CD4-positive, alpha-beta T cell (primary cell): Measurements from ENCODE around the gene SESN3. TPM values are rescaled to one million over a fixed set of nuclear protein-coding genes. Genes with fewer than 3 reads are reported as not detected.
"Not testable (repeated sequence)": the region's sequence is repeated elsewhere in the genome, so short reads cannot be mapped to it uniquely, and the experiment has no call there.

ENCODE experiments used
- ATAC-seq: fragments of 200-7000 bp; cut with Tn5 transposase; one replicate; pipeline ENCODE4 v1.10.0; 2022; ENCODE audit warnings: mild to moderate bottlenecking; ENCODE audit not compliant: poor library complexity
- CTCF ChIA-PET: fragments of 350-600 bp; sonication (Branson Sonifier 250); formaldehyde crosslinking; loops from one replicate; lab custom pipeline; 2021; ENCODE audit warnings: antibody characterized with exemption, inconsistent platforms; lab: Charles Lee
- POLR2A ChIA-PET: fragments of 350-600 bp; sonication (Branson Sonifier 250); formaldehyde crosslinking; loops from one replicate; lab custom pipeline; 2021; ENCODE audit warnings: antibody characterized with exemption, inconsistent platforms; lab: Charles Lee
- DNase-seq, 14 experiments: peaks; one replicate each; pipeline ENCODE4 v3.0.0-alpha.2; 2013 to 2020; ENCODE audit warnings: mixed read lengths in 2 of 14
- H3K27ac ChIP-seq, 2 donors: one replicate each; pipeline versions ENCODE4 v1.5.1 to v1.7.0; 2013; ENCODE audit warnings: low read length in 2 of 2, low read depth in 1 of 2, mild to moderate bottlenecking in 1 of 2
- H3K27me3 ChIP-seq, 2 experiments: 1 replicate in 1 of 2; 2 replicates in 1 of 2; pipeline versions ENCODE4 v1.6.1 to v1.7.0; 2013; ENCODE audit warnings: low read length in 2 of 2, control low read depth in 1 of 2, mild to moderate bottlenecking in 1 of 2, moderate library complexity in 1 of 2; ENCODE audit not compliant: insufficient read depth in 2 of 2, control insufficient read depth in 1 of 2
- H3K36me3 ChIP-seq: one replicate; pipeline ENCODE4 v1.6.1; 2013; ENCODE audit warnings: low read length, control low read depth; ENCODE audit not compliant: insufficient read depth
- H3K4me1 ChIP-seq: one replicate; pipeline ENCODE4 v1.6.1; 2013; ENCODE audit warnings: low read length, control low read depth; ENCODE audit not compliant: insufficient read depth
- H3K4me3 ChIP-seq: one replicate; pipeline ENCODE4 v1.5.1; 2013; ENCODE audit warnings: mild to moderate bottlenecking, low read length, moderate library complexity
- H3K9me3 ChIP-seq, 2 experiments: 1 replicate in 1 of 2; 2 replicates in 1 of 2; pipeline versions ENCODE4 v1.6.1 to v1.7.0; 2013; ENCODE audit warnings: low read length in 2 of 2, mild to moderate bottlenecking in 2 of 2, control low read depth in 1 of 2, moderate library complexity in 1 of 2; ENCODE audit not compliant: control insufficient read depth in 1 of 2, insufficient read depth in 1 of 2
- H3K27ac Mint-ChIP-seq: one replicate; pipeline ENCODE4 v1.8.0; 2020; ENCODE audit warnings: mixed read lengths
- H3K27me3 Mint-ChIP-seq: one replicate; pipeline ENCODE4 v1.8.0; 2021; ENCODE audit warnings: mixed read lengths
- H3K36me3 Mint-ChIP-seq: one replicate; pipeline ENCODE4 v1.8.0; 2021; ENCODE audit warnings: low read depth, mixed read lengths
- H3K4me1 Mint-ChIP-seq: one replicate; pipeline ENCODE4 v1.8.0; 2021; ENCODE audit warnings: low read depth, mixed read lengths
- H3K4me3 Mint-ChIP-seq: one replicate; pipeline ENCODE4 v1.8.0; 2020; ENCODE audit warnings: mild to moderate bottlenecking, mixed read lengths
- H3K9me3 Mint-ChIP-seq: one replicate; pipeline ENCODE4 v1.8.0; 2020; ENCODE audit warnings: mixed read lengths
- CTCF ChIP-seq: fragments of 200-600 bp; IDR thresholded peaks from one replicate; pipeline ENCODE4 v1.8.0; 2022; ENCODE audit warnings: antibody characterized with exemption, mild to moderate bottlenecking
- intact Hi-C, 2 experiments: fragments of 100-400 bp; cut with DNase I in 1 of 2; cut with micrococcal nuclease in 1 of 2; formaldehyde crosslinking; loops; one replicate each; pipeline versions ENCODE4 v1.15.1 to v1.9.0; 2023 to 2025; cut with DNase I, micrococcal nuclease
- total RNA-seq, 174 experiments: library from RNA in 2 of 174; stranded (reverse) in 2 of 174; gene quantifications; one replicate each; pipeline ENCODE4 v1.2.3 and lab custom pipeline; 2021 to 2026

The SESN3 gene
- total RNA-seq, 2 experiments from 2014 or later = 63.9 to 69.1 TPM

DNA sequence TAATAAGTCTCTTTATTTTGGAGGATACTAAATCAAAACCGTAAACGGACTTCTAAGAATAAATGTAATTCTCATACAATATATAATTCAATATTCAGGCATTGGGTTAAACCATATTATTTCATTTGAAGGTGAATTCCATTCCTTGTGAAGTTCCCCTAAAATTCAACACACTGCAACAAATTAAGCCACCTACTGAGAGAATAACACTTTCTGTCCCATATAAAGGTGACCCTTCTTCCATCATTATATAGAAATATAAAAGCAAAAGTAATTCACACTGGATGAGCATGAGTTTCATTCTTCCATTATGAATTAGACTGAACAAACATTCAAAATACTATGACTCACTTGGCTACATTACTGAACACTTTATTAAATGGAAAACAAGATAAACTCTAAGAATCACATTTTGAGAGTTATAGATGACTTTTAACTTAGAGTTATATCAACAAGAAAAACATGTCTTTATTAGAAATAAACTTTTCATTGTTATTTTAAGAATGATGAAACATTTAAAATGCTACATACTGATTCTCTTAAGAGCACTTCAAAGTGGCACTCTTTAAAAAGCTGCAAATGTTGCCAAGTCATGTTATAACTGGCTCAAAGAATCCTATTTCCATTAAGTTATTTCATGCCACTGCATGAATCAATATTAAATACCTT lies 2.8 kb downstream of the SESN3 start:
- DNase-seq (no peak), ATAC-seq (no peak)
- intact Hi-C loops = loop anchor here (5.0 kb wide), 2 partner anchors 36 to 41 kb away; no protein-coding TSS in a partner anchor
- Mint-ChIP-seq H3K27ac (peak overlapping the region; percentile 4), H3K9me3 (no peaks in the 10 kb centered on the region), H3K4me3 (peak overlapping the region; percentile 79), H3K4me1 (peaks cover 62% of the 10 kb centered on the region), H3K27me3 (no peaks in the 10 kb centered on the region), H3K36me3 (peaks cover 26% of the 10 kb centered on the region)
- Histone ChIP-seq H3K36me3 (peaks cover 4% of the 10 kb centered on the region), H3K4me1 (peaks cover 16% of the 10 kb centered on the region), H3K4me3 (peak overlapping the region; percentile 82), H3K27me3 (no peaks in the 10 kb centered on the region), H3K9me3 (no peaks in the 10 kb centered on the region), H3K27ac (no peak overlapping the region)
- TF ChIP-seq CTCF = no peak
- CTCF ChIA-PET = interaction anchor here (1.0 to 2.3 kb wide), 3 partner anchors 26 to 478 kb away, joined by 3 to 10 read pairs (median 5); no protein-coding TSS in a partner anchor
- POLR2A ChIA-PET = interaction anchor here (0.6 to 5.1 kb wide), 10 partner anchors 16 to 563 kb away, joined by 3 to 158 read pairs (median 12); partner anchors contain the start of genes CEP57 and FAM76B

GRCh38 chr11:95227060-95227459 lies 3.9 kb downstream of the SESN3 start:
- peak overlapping the region; percentile 46 for H3K4me3 Mint-ChIP-seq
- POLR2A ChIA-PET, H3K27ac ChIP-seq, CTCF ChIA-PET, H3K9me3 Mint-ChIP-seq, H3K27me3 ChIP-seq, H3K4me3 ChIP-seq, H3K27me3 Mint-ChIP-seq, H3K9me3 ChIP-seq, H3K36me3 ChIP-seq, H3K4me1 ChIP-seq, ATAC-seq: not testable (repeated sequence)
- H3K36me3 Mint-ChIP-seq = peaks cover 31% of the 10 kb centered on the region
- intact Hi-C loops = loop anchor here (5.0 kb wide), 2 partner anchors 35 to 40 kb away; no protein-coding TSS in a partner anchor
- H3K4me1 Mint-ChIP-seq = peaks cover 72% of the 10 kb centered on the region
- peak in 8 of 14 experiments; percentile 6 to 58 (median 32) for DNase-seq
- H3K27ac Mint-ChIP-seq = peak overlapping the region; percentile 4

DNA sequence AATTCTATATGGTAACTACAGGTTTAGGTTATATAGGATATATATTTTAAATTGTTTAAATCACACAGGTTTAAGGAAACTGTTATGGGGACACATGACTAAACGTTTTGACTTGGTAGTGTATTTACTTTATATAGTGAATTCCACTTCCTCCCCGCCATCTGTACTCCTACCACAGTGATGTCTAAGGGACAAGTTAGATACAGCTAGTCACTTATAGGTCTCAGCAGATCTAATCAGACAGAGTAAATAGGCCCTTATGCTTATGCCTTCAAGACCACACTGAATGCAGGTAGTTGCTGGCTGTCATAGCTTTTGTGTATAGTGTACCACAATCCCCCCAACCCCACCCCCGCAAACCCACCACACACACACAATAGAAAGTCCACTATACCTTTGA lies 8.2 kb downstream of the SESN3 start:
- H3K4me1 Mint-ChIP-seq = peaks cover 72% of the 10 kb centered on the region
- Histone ChIP-seq H3K27ac (no peak overlapping the region), H3K27me3 (no peaks in the 10 kb centered on the region), H3K4me1 (no peaks in the 10 kb centered on the region), H3K9me3 (peaks cover 0 to 5% of the 10 kb centered on the region in 2 experiments), H3K4me3 (no peak overlapping the region), H3K36me3 (peaks cover 4% of the 10 kb centered on the region)
- no peak overlapping the region for H3K4me3 Mint-ChIP-seq
- ATAC-seq = peak; percentile 55
- no peaks in the 10 kb centered on the region for H3K9me3 Mint-ChIP-seq
- POLR2A ChIA-PET = interaction anchor here (1.3 to 2.1 kb wide), 3 partner anchors 9 to 483 kb away, joined by 4 to 7 read pairs (median 4); no protein-coding TSS in a partner anchor
- CTCF ChIA-PET = interaction anchor here (0.6 kb wide), 1 partner anchor 120 kb away, joined by 3 read pairs; no protein-coding TSS in a partner anchor
- no peaks in the 10 kb centered on the region for H3K27me3 Mint-ChIP-seq
- TF ChIP-seq CTCF = no peak
- H3K27ac Mint-ChIP-seq = peak overlapping the region; percentile 40
- intact Hi-C loops = no loop called here
- DNase-seq = peak in 2 of 14 experiments; percentile 14 to 19
- H3K36me3 Mint-ChIP-seq = peaks cover 54% of the 10 kb centered on the region
